NCI-H524 (cell line): Measurements from ENCODE around the gene PRPF39.
"Not testable (repeated sequence)": the region's sequence is repeated elsewhere in the genome, so short reads cannot be mapped to it uniquely, and the experiment has no call there.

Experiments
- DNase-seq, 2 experiments: peaks; one replicate each; lab custom pipeline; 2025; lab: John Stamatoyannopoulos, UW

The PRPF39 gene

DNA sequence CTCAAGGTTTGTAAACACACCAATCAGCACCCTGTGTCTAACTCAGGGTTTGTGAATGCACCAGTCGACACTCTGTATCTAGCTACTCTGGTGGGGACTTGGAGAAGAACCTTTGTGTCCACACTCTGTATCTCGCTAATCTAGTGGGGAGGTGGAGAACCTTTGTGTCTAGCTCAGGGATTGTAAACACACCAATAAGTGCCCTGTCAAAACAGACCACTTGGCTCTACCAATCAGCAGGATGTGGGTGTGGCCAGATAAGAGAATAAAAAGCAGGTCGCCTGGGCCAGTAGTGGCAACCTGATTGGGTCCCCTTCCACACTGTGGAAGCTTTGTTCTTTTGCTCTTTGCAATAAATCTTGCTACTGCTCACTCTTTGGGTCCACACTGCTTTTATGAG is 2.8 kb upstream of the PRPF39 start:
- DNase-seq = not testable (repeated sequence)

DNA sequence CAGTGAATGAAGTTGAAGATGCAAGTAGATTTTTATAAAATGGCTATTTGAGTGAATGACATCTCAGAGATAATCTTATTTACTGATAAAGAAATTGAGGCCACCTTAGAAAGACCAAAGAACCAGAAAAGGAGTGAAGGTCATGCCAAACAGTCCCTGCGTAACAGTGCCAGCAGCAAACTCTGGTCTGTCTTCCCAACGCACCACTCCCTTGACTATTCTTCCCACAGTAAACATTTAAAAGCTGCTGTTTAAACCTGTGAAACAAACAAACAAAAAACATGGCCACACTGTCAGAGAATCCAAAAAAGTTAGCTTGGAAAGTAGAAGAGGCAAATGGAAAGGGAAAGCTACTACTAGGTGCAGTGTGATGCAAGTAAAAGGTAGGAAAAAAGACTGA is 1.5 kb upstream of the PRPF39 start:
- no peak for DNase-seq

DNA sequence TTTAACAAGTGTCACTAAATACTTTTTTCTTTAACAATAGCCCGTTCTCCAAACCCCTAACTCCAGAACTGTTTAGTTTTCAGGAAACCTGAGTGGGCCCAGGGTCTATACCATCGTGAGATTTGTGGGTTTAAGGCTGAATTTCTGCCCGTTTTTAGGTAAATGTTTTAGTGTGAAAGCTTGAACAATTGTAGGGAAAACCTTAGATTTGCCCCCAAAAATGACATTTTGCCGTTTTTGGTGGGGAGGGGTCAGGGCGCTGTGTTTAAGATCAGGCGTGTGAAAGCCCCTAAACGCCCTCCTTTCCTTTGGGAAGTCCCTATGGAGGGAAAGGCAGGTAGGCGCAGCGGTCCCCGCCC is 320 bp upstream of the PRPF39 start:
- DNase-seq = no peak

DNA sequence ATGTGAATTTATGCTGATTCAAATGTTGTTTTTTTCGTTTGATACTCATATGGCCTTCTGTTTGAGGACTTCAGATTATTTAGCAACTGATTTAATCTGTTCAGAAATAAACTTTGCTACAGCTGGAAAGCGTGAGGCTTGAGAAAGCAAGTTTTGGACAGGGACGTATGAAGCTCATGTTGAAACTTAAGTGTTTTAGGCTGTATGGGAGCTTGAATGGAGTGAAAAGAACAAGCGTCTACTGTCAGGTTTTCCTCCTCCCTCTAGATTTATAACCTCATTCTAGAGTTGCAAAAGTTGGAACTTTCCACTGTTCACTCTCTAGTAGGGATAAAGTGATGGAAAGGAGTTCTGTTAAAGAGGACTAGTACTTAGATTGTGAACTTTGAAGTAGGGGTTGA is 1.0 kb downstream of the PRPF39 start:
- DNase-seq = peak in 1 of 2 experiments; percentile 43

DNA sequence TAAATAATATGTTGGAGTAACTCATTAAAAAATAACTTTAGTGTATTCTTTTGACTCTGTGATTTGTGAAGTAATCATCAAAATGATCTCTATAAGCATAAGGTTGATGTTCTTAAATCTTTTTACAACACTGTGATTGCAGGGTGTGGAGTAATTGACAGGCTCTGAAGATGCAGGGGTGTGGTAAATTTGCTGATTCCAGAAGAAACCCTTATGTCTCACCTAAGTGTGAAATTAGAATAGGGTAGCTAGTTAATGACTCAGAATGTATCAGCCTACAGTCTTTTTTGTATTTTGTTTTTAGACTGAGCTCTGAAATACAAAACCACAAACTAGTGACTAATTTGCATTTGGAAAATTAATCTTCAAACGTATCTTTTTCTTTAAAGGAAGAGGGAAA is 5.9 kb downstream of the PRPF39 start:
- no peak for DNase-seq

DNA sequence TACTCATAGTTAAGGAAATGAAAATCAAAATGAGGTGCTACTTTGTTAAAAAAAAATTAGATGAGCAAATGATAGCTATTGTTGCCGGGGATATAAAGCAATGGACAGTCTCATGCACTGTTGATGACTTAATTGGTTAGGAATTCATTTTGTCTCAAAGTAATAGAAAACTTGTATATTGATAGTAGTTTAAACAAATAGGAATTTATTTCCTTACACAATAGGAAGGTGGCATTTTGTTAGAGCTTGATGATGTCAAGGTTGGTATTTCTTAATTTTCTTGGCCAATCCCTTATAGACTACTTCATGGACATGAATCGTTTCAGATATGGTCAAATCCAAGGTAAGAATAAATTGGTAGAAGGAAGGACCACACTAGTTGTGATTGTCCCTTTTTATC is 7.8 kb downstream of the PRPF39 start:
- DNase-seq = no peak

DNA sequence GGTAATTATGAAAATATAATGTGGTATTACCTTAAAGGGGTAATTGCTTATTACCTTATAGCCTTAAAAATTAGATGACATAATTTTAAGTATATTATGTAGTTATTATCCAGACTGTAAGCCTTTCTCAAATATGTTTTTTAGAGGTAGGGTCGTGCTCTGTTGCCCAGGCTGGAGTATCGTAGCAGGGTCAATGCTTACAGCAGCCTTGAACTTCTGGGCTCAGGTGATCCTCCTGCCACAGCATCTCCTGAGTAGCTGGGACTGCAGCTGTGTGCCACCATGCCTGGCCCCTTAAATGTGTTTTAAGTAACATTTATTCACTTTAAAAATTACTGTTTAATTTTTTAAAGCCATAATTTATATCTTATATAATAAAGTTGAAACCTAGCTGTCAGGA is 10.4 kb downstream of the PRPF39 start:
- DNase-seq = no peak

DNA sequence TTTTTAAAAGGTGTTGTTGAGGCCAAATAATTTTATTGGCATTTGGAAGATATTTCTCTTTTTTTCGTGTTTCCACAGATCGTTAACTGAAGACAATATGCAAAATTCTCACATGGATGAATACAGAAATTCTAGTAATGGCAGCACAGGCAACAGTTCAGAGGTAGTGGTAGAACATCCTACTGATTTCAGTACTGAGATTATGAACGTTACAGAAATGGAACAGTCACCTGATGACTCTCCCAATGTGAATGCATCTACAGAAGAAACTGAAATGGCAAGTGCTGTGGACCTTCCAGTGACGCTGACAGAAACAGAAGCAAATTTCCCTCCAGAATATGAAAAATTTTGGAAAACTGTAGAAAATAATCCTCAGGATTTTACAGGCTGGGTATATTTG is 11.2 kb downstream of the PRPF39 start:
- DNase-seq = no peak

DNA sequence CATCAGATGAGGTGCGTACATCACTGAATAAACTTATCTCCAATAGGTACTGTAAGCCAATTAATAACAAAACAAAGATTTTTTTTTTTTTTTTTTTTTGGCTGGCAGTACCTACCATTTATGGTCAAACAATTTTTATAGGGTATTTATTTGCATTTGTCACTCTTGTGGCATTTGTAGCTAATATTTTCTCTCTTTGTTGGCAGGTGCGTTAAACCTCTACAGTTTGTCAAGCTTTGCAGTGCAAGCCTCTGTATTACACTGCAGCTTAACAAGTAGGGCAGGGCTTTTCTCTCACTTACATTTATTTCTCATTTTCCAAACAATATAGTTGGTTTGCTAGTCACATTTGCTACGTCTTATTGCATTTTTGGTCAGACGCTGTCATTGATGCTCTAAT is 12.3 kb downstream of the PRPF39 start:
- DNase-seq = no peak

DNA sequence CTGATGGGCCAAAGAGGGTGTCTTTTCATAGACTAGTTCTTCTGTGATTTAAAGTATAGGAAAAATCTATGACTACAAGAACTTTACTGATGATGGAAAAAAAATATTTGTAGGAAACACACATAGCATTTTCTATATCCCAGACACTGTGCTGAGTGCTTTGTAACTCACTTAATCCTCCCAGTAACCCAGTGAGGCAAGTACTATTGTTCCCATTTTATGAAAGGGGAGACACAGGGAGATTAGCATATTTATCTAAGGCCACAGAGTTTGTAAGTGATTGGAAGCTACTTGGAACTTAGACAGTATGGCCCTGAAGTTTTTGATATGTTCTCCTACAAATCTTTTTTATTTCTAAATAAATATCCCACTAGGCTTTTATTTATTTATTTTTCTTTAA is 19.9 kb downstream of the PRPF39 start:
- no peak for DNase-seq

DNA sequence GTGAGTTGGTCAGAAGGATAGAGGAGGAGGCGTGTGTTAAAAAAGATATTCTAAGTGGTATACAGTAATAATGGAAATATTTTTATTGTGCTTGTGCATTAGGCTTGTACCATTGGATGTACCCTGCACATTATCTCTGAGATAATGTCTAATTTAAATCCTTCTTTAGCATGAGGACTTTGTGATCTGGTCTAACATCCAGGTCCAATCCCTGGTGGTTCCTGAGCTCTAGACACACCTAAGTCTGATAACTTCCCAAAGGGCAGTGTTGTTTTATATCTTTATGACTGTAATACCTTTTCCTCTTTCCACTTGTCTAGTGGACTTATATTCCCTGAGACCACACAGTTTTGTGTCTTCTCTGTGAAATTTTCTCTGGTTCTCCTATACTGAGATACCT is 20.6 kb downstream of the PRPF39 start:
- no peak for DNase-seq

DNA sequence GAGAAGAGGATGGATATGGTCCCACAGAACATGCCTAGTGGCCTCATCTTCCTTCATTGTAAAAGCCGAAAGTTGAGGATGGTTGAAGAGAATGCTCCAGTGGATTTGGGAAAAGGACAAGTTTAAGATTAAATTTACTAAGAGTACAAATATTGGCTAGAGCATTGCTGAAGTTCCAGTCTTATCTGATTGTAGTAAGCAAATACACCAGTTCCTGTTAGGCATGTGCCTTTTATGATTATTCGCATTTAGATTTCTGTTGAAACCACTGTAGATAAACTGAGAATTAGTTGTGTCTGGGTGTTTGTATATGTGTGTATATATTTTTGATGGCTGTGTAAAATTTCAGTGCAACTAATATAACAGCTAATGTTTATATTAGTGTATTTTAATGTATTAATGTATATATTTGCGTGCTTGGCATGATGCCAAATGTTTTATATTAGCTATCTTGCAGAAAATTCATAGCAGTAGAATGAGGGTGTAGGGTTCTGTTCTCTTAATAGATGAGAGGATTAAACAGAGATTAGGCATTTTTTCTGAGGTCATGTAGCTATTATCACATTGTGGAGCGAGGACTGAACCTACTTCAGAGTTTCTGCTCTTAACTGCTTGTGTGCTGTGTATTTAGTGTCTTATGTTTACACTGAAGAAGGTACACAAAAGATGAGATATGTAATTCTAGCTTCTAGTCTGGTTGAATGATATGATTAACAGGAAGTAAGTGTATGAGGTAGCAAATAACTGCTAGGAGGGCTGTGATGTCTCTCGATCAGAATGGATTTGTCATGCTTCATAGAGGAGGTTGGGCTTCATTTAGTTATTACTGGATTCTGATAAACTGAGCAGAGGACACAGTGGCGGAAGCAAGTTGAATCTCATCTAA is 29.2 kb downstream of the PRPF39 start:
- DNase-seq = peak in 1 of 2 experiments; percentile 17

DNA sequence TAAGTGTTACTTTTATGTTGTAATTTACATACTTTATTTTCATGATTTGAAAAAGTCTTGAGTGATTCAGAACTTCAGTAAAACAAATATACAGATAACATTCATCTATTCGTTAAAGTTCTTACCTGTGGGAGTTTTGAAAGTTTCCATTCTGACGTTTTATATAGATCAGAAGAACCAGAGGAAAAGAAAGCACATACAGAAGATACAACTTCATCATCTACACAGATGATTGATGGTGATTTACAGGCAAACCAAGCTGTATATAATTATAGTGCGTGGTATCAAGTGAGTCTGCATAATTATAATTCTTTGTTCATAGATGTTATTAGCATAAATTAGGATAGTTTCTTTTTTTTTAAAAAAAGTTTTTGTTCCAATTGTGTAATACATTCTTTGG is 30.4 kb downstream of the PRPF39 start:
- DNase-seq = no peak

DNA sequence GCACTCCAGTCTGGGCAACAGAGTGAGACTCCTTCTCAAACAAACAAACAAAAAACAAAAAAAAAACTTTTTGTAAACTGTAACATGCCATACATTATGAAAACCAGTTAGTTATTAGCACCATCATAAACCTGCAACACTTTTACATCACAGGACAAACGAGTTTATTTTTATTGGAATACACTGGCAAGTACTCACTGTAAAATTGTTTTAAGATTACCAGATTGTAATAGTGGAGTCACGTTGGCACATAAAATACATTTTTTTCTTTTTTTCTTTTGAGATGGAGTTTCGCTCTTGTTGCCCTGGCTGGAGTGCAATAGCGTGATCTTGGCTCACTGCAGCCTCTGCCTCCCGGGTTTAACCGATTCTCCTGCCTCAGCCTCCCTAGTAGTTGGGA is 34.7 kb downstream of the PRPF39 start:
- no peak for DNase-seq

DNA sequence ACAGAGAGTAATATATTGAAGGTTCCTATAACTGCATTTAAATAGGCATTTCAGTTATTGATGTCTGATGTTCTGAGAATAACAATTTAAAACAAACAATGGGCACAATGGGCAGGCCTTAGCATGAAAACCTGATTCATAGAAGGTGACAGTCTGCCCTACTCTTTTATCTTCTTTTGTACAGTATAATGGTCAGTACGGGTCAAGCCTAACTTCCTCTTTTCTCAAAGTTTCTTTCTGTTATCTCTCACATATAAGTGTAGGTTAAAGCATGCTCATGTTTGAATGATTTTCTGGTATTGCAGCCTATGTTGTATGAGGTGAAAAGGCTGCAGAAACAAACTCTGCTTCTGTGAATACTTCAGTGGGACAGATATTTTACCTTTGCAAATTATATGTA is 36.2 kb downstream of the PRPF39 start:
- no peak for DNase-seq

DNA sequence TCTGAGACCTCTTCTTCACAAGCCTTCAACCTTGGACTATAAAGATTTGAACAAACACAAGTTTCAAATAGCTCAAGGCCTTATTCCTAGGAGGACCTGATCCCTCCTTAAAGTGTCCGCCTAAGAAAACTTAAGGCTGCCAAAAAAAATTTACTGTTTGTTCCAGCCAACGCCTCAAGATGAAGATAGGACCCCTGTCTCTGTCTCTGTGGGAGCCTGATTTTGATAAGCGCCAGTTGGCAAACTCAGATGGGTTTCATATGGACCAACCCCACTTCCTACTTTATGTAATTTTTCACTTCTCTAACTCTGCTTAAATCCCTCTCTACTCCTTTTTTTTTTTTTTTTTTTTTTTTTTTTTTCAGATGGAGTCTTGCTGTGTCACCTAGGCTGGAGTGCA is 39.4 kb downstream of the PRPF39 start:
- DNase-seq = no peak

DNA sequence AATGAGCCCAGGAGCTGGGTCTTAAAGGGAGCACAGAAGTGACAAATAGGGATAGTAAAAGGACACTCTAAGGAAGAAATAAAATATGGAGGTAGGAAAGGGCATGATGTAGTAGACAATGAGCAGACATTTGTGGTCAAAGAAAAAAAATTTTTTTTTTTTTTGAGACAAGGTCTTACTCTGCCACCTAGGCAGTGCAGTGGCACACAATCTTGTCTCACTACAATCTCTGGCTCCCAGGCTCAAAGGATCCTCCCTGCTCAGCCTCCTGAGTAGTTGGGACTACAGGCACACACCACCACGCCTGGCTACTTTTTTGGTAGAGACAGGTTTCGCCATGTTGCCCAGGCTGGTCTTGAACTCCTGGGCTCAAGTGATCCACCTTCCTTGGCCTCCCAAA is 41.8 kb downstream of the PRPF39 start:
- no peak for DNase-seq

DNA sequence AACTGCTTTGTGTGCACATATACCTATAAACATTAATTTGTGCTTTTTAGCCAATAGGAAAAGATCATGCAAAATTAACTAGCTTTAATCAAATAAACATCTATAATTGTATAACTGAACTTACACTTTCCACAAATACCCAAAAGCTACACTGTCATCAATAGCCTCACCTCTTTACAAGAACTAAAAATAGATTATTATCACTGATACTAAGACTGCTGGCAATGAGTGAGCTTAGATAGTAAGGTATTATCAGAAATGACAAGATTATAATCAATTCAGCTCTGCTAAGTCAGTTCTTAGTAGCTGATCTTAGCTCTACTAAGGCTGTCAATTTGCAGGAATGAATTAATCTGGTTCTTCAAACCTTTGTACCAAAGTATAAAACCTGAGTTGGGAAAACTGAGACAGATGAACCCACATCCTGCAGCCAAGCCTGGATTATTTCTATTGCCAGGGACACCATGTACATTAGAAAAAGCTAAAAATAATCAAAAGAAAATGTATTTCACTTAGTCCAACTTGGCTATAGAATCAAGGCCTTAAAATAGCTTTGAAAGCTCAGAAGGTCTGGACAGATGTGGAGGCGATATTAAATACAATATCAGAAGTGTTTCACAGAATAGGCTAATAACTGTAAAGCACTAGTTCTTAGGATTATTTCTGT is 45.2 kb downstream of the PRPF39 start:
- no peak for DNase-seq

DNA sequence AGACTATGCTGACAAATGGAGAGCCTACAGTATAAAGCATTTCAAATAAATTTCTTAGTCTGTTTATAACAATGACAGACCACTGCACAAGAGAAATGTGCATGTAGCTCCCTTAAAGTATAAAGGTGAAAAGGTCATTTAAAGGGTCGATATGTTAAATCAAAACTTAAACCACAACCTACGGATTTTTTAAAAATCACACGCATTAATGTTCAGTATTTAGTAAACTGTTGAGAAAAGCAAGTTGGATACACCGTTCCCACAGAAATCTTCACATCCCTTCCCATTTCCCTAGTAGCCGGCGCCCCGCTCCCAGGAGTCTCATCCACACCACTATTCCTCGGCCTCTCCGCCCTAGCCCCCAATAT is 49.8 kb downstream of the PRPF39 start:
- DNase-seq = no peak

DNA sequence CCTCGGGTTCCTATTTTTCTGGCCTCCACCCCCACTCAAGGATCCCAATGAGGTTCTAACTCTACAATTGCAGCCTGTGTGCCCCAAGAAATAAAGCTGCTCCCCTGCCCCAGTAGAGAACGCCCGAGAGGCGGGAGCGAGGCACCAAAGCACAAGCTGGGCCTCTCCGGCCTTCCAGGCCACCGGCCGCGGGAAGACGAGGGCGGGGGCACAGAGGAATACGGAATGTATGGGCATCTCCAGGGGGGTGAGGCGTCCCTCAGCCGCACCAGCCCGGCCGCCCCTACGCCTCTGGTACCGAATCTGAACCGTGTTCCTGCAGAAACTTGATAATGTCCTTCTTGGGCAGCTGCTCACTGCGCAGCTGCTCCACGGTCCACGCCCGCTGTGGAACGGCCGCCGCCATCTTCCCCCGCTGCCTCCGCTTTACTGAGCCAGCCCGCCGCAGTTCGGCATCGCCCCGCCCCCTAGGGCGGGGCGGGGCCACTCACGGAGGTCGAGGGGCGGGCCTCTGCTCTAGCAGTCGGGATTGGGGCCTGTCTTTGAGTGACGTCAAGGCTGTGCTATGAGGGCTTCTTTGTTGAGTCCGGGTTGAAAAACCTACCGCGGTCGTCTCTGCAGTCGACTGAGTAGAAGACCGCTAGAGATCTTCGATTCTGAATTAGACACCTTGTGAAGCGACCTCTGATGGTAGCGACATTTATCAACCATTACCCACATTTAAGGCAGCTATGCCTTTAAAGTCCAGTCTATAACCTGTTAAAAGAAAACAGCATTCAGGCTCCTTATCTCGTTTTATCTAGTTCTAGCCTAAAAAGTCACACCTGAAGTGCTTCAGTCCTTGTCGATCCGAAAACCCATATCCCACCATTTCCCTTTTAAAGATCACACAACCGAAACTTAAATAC is 50.4 kb downstream of the PRPF39 start, which contains the start of gene FKBP3:
Gene FKBP3, minus strand, starts transcription at position 431 of the 908 bp plus-strand sequence. Its CDS starts 25 bp downstream, at position 406.
- DNase-seq = peak; percentile 100

DNA sequence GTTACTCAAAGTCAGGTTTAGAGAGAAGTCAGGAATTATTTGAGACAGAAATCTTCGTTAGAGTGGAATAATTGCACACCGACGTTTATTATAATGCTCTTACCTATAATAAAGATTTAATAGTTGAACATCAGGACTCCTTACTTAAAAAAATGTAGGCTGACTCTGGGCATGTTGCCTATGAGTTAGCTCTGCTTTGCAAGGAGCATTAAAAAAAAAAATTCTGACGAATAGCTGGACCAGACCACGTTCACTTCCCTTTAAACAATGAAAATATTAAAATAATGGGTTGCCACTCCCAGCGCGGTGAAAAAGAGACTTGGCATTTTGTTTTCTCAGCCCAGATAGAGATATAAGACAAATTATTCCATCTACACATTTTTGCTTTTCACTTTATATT is 51.2 kb downstream of the PRPF39 start:
- DNase-seq = no peak

DNA sequence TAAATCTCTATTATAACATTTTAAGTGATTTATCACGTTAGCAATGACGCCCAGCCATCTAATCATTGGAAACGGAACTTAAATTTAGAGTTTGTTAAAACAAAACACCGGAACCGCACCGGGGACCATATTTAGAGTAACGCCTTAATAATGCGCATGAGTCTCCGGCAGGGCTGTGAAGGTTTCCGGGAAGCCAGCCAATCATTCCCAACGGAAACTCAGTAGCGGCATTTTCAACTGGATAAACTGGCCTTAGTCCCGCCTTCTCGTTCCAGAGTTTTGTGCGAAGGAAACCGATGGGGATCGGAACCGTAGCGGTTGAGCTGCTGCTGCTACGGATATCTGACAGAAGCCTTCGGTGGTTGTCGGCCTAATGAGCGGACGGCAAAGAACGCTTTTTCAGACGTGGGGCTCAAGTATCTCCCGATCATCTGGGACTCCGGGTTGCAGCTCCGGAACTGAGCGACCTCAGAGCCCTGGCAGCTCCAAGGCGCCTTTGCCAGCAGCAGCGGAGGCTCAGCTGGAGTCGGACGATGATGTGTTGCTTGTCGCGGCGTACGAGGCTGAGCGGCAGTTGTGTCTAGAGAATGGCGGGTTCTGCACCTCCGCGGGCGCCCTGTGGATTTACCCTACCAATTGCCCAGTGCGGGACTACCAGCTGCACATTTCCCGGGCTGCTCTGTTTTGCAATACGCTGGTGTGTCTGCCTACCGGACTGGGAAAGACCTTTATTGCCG is 51.9 kb downstream of the PRPF39 start, which contains the start of gene FANCM:
Gene FANCM, plus strand, starts transcription at position 272 of the 737 bp plus-strand sequence. Its CDS starts 102 bp downstream, at position 374.
- peak; percentile 100 for DNase-seq
